ENCODE measurements around the gene BATF2.

DNA sequence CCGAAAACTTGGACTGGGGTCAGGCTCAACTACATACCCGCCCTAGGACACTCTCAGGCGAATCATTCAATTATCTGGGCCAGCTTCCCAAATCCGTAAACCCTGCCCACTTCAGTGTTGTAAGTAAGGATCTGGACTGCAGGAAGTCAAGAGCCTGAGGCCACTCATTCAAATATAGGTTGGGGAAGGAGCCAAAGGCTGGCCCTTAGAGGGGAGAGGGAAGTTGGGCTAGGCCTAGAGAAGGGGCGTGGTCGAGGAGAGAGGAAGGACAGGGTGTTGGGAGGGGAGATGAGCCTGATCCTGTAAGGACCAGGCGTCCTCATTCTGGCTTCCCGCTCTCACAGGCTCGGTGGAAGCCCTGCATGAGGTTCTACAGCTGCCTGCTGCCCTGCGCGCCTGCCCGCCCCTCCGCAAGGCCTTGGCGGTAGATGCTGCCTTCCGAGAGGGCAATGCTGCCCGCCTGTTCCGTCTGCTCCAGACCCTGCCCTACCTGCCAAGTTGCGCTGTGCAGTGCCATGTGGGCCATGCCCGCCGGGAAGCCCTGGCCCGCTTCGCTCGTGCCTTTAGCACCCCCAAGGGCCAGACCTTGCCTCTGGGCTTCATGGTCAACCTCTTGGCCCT, 47.2 kb upstream of the BATF2 start:
- TF ChIP-seq, protein P1, sequence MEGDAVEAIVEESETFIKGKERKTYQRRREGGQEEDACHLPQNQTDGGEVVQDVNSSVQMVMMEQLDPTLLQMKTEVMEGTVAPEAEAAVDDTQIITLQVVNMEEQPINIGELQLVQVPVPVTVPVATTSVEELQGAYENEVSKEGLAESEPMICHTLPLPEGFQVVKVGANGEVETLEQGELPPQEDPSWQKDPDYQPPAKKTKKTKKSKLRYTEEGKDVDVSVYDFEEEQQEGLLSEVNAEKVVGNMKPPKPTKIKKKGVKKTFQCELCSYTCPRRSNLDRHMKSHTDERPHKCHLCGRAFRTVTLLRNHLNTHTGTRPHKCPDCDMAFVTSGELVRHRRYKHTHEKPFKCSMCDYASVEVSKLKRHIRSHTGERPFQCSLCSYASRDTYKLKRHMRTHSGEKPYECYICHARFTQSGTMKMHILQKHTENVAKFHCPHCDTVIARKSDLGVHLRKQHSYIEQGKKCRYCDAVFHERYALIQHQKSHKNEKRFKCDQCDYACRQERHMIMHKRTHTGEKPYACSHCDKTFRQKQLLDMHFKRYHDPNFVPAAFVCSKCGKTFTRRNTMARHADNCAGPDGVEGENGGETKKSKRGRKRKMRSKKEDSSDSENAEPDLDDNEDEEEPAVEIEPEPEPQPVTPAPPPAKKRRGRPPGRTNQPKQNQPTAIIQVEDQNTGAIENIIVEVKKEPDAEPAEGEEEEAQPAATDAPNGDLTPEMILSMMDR (IDR thresholded peaks at IDR 0.05) = no peak
- TF ChIP-seq POLR2A (IDR thresholded peaks at IDR 0.05) = no peak
